Renal pelvis (tissue), 4 donors: ENCODE results near the gene PKDCC. TPM values are rescaled to one million over a fixed set of nuclear protein-coding genes. Genes with fewer than 3 reads are reported as not detected.

Experiments
- DNase-seq: peaks from one replicate; pipeline ENCODE4 v3.0.0-alpha.2; 2013
- polyA plus RNA-seq, 3 donors: library from polyadenylated mRNA; unstranded; fragments of 120-200 nt; gene quantifications; one replicate each; pipeline ENCODE4 v1.2.1, GENCODE V29; 2013; ENCODE audit not compliant: insufficient read length in 3 of 3

Gene PKDCC
- polyA plus RNA-seq, 3 donors = 354 to 433 (median 421) TPM

- DNase-seq = peak; percentile 68
Observed at GRCh38 chr2:42102024-42102590, 54.3 kb downstream of the PKDCC start.

- DNase-seq = peak; percentile 90
Observed at GRCh38 chr2:42102591-42103450, 55.0 kb downstream of the PKDCC start.

- no peak for DNase-seq
Observed at GRCh38 chr2:42103829-42104228, 56.0 kb downstream of the PKDCC start.

GRCh38 chr2:42104621-42105020 lies 56.8 kb downstream of the PKDCC start:
- no peak for DNase-seq

GRCh38 chr2:42105330-42106256 lies 57.8 kb downstream of the PKDCC start:
- peak; percentile 60 for DNase-seq

- no peak for DNase-seq
Observed at GRCh38 chr2:42106257-42106816, 58.5 kb downstream of the PKDCC start.

GRCh38 chr2:42107249-42108042 lies 59.6 kb downstream of the PKDCC start:
- DNase-seq = no peak

Other genes with a start within 250 kb of the PKDCC start
- gene EML4, start 121.3 kb downstream of the PKDCC start, polyA plus RNA-seq = 100 to 1,000 TPM in 2 of 3 donors, 10 to 100 TPM in 1; 94.5 to 126 (median 121) TPM